C4-2B (cell line): ENCODE results near the gene PSMB9.

Source experiments
- ZFX ChIP-seq: fragments of 450-650 bp; IDR thresholded peaks from 2 replicates; pipeline ENCODE4 v1.6.1; 2017
- TF ChIP-seq, protein P1 (sequence below): fragments of 450-650 bp; conservative IDR thresholded peaks from 2 replicates; pipeline ENCODE4 v1.5.1; 2017; ENCODE audit warnings: mild to moderate bottlenecking

DNA sequence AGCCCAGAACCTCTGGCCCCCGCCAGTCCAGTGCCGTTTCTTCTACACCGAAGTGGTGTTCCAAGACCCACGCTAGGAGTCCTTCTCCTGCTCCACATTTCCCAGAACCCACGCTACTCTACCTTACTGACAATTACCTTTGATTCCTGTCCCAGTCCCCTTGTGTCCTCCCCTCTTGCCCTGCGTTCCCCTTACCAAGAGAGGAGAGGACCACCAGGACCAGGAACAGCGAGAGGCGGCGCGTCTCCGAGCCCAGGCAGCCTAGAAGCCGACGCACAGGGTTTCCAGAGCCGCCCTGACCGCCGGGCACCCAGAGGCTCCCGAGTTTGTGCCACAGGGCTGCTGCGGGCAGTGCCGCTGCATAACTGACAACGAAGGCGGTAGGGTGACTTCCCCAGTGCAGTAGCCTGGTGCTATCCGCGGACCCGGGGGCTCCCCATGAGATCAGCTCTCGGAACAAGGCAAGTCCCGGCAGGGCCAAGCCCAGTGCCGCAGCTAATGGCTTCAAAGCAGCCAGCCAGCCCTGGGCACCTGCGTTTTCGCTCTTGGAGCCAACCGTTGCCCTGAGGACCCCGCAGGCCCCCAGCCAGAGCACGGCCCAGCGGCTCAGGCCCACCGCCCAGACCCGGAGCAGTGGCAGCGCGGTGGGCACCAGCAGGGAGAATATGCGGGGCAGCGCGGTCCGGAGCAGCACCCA is 1.0 kb upstream of the PSMB9 start:
- TF ChIP-seq, protein P1, sequence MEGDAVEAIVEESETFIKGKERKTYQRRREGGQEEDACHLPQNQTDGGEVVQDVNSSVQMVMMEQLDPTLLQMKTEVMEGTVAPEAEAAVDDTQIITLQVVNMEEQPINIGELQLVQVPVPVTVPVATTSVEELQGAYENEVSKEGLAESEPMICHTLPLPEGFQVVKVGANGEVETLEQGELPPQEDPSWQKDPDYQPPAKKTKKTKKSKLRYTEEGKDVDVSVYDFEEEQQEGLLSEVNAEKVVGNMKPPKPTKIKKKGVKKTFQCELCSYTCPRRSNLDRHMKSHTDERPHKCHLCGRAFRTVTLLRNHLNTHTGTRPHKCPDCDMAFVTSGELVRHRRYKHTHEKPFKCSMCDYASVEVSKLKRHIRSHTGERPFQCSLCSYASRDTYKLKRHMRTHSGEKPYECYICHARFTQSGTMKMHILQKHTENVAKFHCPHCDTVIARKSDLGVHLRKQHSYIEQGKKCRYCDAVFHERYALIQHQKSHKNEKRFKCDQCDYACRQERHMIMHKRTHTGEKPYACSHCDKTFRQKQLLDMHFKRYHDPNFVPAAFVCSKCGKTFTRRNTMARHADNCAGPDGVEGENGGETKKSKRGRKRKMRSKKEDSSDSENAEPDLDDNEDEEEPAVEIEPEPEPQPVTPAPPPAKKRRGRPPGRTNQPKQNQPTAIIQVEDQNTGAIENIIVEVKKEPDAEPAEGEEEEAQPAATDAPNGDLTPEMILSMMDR, result no peak
- TF ChIP-seq ZFX, result no peak
